Activated naive CD4-positive, alpha-beta T cell treated with anti-CD3 and anti-CD28 coated beads, Interleukin-2, amount 50 U/mL, for 72 hours (primary cell): Measurements from ENCODE around the gene DEPP1. TPM values are rescaled to one million over a fixed set of nuclear protein-coding genes. Genes with fewer than 3 reads are reported as not detected.

Experiments used
- ATAC-seq, 2 donors: fragments of 150-1000 bp; cut with Tn5 transposase; 2 replicates each; pipeline ENCODE4 v1.10.0; 2021; ENCODE audit warnings: mild to moderate bottlenecking in 2 of 2, moderate library complexity in 2 of 2
- DNase-seq, 2 donors: peaks; one replicate each; pipeline ENCODE4 v3.0.0; 2021 to 2022; ENCODE audit warnings: low spot score in 2 of 2
- H3K27ac Mint-ChIP-seq, 2 donors: one replicate each; pipeline ENCODE4 v1.8.0; 2022; ENCODE audit warnings: mild to moderate bottlenecking in 2 of 2, mixed read lengths in 2 of 2
- H3K36me3 Mint-ChIP-seq, 2 donors: one replicate each; pipeline ENCODE4 v1.8.0; 2022; ENCODE audit warnings: mixed read lengths in 2 of 2
- H3K9me3 Mint-ChIP-seq, 2 donors: one replicate each; pipeline ENCODE4 v1.8.0; 2022; ENCODE audit warnings: mixed read lengths in 2 of 2
- total RNA-seq, 2 donors: library from RNA; stranded (reverse); gene quantifications; one replicate each; pipeline ENCODE4 v1.2.3, GENCODE V29; 2022

Gene DEPP1
- total RNA-seq, 2 donors from 2014 or later, result 0.32 to 1.7 TPM

DNA sequence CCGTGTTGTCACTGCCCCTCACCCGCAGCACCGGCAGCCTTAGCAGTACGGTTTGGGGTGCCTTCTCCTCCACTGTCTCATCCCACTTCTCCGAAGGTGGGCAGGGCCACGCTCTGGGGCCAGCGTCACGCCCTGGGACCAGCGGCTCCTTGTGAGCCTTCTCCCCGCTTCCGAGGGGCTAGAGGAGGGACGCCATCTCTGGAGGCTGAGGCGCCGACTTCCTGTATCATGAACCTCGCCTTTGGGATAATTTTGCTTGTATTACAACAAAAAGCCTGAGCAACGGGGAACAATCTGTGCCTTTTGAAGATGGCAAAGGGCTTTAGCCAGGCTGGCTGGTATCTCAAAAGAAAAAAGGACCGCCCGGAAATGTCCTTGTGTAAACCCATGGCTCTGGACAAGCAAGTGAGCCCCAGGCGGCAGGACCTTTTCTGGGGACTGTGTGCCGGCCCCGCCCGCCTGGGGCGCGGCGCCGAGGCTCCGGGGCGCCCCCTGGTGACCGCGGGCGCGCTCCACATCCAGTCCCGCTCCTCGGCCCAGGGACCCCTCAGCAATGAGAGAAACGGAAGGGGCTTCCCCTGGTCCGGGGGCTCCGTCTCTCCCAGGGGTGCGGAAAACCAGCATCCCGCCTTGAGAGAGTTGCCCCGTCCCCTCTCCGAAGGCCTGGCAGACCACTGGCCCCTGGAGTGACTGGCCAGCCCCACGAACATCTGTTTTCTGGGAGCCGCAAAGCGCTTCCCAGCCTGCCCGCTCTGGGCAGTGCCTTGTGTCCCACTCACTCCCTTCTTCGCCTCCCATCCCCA is 3.8 kb downstream of the DEPP1 start:
- DNase-seq, result peak; percentile 75 to 85

DNA sequence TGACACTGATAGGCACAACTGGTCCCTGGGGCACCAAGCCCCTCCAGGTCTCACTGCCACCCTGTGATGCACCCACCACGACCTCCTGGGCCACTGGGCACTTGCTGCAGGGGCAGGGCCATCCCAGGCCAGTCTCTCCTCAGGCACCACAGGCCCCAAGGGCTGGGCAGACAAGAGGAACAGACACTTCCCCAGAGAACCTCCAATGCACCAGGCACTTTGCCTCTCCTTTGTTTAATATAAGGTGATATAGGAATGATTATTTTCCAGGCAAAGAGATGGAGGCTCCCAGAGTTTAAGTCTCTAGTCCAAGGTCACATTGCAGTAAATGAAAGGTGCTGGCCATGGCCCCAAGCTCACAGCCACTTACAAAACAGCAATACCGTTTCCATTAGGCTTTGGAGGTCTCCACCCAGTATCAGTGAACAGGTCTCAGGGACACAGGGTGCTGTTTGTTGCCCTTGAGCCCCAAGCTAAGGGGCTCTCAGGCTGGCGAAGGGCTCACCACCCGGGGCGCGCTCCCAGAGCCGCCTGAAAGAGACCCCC is 4.5 kb downstream of the DEPP1 start:
- H3K27ac Mint-ChIP-seq, result peak overlapping the region in 1 of 2 donors; percentile 64
- no peaks in the 10 kb centered on the region for H3K36me3 Mint-ChIP-seq
- no peaks in the 10 kb centered on the region for H3K9me3 Mint-ChIP-seq
- ATAC-seq (no peak), DNase-seq (no peak)

More for the DNA sequence above, 3.8 kb downstream of the DEPP1 start:
- no peaks in the 10 kb centered on the region for H3K9me3 Mint-ChIP-seq
- peak; percentile 93 for ATAC-seq
- H3K36me3 Mint-ChIP-seq, result no peaks in the 10 kb centered on the region
- H3K27ac Mint-ChIP-seq, result peak overlapping the region in 1 of 2 donors; percentile 64

DNA sequence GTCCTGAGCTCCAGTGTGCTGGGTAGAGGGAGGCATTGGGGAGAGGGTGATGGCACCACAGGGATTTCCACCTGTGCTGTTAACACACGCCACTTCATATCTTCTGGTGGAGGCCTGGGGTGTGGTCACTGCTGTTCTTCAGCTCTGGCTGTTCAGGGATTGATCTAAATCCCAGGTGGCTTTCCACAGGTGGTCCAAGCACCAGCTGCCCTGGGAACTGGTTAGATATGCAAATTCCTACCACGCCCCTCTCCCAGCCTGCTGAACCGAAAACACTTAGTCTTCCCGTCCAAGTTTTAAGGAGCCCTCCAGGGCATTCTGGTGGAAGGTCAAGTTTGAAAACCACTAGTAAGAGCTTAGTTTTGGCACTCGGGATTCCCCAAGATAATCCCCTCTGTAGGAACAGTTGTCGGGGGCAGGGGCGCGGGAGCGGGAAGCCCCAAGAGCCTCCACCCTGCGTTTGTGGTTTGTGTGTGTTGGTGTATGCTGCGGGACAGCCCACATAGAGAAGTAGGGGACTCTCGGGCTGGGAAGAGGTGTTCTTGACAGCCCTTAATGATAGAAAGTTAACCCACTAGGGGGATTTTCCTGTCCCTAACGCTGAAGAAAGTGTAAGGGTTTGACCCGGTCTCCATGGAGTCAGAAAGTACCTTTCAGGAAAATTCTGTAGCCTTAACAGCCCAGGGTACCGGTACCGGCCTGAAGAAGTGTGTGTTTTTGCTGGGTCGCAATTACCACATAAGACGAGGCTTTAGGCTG is 5.1 kb downstream of the DEPP1 start:
- ATAC-seq, result peak in 1 of 2 donors; percentile 13
- H3K27ac Mint-ChIP-seq, result no peak overlapping the region
- DNase-seq, result no peak
- H3K9me3 Mint-ChIP-seq, result no peaks in the 10 kb centered on the region
- no peaks in the 10 kb centered on the region for H3K36me3 Mint-ChIP-seq

DNA sequence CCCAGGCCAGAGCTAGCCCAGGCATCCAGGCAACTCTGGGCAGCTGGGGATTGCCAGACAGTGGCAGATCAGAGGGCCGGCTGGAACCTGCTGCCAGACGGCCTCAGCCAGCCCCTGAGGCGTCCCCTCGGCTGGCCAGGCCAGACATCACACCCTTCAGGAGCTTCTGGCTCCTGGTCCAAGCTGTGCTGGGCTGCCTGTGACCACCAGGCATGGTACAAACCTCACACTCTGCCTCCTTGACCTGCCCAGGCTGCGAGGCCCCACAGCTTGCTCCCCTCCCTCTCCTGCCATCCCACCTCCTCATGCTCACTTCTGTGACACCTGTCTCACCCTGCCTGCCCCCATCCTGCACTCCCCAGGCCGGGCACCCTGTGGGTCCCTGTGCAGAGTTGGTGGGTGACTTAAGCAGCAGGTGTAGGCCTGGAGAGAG is 5.7 kb downstream of the DEPP1 start:
- no peak for DNase-seq
- Mint-ChIP-seq H3K36me3 (no peaks in the 10 kb centered on the region), H3K9me3 (no peaks in the 10 kb centered on the region), H3K27ac (no peak overlapping the region)
- ATAC-seq, result no peak

DNA sequence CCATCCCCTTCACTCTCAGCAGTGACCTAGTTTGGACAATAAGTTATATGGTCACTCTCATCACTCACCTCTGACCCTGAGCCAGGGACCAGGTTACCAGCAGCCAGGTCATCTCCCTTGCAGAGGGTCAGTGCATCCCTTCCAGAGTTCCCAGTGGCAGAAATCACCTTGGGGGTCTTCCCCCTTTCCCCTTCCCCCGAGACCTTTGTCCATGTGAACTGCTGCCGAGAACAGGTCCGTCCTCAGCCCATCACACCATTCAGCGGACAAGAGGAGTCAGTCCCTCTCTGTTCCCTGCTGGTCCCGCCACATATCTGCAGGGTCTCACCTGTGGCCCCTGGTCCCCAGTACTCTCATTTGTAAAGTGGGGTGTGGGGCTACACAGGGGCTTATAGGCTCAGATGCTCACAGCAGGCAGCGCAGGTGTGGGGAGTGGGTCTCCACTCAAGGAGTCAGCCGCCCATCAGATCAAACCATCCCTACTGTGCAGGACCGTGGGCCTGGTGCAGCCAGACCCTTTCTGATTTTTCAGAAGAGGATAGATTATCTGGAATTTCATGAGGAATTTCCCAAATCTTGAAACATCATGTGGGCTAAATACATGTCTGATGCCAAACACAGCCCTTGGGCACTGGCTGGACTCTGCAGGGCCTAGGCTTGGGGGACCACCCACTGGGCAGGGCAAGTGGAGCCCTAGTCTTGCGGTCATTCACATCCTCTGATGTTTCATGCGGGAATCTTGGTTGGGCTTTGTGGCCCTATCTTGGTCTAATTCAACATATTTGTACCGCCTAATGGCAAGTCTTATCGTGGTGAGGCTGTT is 6.5 kb downstream of the DEPP1 start:
- no peak for ATAC-seq
- Mint-ChIP-seq H3K36me3 (no peaks in the 10 kb centered on the region), H3K9me3 (no peaks in the 10 kb centered on the region), H3K27ac (peak overlapping the region in 1 of 2 donors; percentile 68)
- no peak for DNase-seq

DNA sequence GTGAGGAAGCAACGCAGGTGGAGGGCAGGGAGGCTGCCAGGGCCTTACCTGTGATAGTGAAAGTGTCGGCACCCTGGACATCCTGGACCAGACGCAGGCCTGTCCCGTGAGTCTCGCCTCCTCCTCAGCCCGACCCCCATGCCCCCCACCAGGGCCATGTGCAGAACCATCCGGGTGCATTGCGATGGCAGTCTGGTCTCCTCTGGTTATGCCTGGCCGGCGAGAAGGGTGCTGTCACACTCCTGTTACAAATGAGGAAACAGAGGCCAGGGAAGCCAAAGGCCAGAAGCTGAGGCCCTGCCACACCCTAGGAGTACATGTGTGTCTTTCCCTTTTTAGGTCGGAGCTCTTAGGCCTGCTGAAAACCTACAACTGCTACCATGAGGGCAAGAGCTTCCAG is 7.2 kb downstream of the DEPP1 start:
- H3K36me3 Mint-ChIP-seq, result no peaks in the 10 kb centered on the region
- H3K9me3 Mint-ChIP-seq, result no peaks in the 10 kb centered on the region
- DNase-seq (no peak), ATAC-seq (no peak)
- H3K27ac Mint-ChIP-seq, result no peak overlapping the region

DNA sequence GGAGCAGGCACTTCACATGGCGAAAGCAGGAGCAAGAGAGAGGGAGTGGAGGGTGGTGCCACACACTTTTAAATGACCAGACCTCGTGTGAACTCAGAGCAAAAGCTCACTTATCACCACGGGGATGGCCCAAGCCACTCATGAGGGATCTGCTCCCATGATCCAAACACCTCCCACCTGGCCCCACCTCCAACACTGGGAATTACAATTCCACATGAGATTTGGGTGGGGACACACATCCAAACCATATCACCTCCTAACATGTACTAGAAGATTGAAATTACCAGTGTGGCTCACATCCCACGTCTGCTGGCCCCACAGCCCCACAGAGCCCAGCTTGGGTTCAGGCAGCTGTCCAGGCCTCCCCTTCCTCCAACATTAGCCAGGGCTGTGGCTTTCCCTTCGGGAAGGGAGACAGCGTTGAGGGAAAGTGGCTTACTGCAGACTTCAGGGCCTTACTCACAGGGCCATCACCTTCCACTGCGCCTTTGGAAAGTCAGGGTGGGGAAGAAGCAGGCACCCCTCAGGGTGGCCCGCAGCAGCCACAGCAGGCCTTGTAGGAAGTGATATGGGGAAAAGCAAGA is 7.7 kb downstream of the DEPP1 start:
- ATAC-seq (no peak), DNase-seq (no peak)
- Mint-ChIP-seq H3K27ac (no peak overlapping the region), H3K9me3 (no peaks in the 10 kb centered on the region), H3K36me3 (no peaks in the 10 kb centered on the region)

DNA sequence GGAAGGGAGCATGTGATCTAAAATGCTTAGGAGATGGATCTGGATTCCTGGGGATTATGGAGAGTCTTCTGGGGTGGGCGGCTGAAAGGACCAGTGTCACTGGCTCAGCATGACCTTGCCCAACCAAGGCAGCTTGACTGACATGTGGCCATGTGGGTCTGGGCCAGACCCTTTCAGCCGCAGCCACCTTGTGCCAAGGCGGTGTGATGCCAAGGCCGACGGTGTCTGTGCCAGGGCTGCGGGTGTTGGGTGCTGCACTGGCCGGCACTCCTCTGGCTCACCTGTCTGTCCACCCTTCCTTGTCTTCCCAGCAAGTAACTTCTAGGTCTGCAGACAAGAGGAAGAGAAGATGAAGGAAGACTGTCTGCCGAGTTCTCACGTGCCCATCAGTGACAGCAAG is 8.8 kb downstream of the DEPP1 start:
- ATAC-seq (no peak), DNase-seq (no peak)
- H3K27ac Mint-ChIP-seq, result no peak overlapping the region
- H3K9me3 Mint-ChIP-seq, result no peaks in the 10 kb centered on the region
- H3K36me3 Mint-ChIP-seq, result no peaks in the 10 kb centered on the region

DNA sequence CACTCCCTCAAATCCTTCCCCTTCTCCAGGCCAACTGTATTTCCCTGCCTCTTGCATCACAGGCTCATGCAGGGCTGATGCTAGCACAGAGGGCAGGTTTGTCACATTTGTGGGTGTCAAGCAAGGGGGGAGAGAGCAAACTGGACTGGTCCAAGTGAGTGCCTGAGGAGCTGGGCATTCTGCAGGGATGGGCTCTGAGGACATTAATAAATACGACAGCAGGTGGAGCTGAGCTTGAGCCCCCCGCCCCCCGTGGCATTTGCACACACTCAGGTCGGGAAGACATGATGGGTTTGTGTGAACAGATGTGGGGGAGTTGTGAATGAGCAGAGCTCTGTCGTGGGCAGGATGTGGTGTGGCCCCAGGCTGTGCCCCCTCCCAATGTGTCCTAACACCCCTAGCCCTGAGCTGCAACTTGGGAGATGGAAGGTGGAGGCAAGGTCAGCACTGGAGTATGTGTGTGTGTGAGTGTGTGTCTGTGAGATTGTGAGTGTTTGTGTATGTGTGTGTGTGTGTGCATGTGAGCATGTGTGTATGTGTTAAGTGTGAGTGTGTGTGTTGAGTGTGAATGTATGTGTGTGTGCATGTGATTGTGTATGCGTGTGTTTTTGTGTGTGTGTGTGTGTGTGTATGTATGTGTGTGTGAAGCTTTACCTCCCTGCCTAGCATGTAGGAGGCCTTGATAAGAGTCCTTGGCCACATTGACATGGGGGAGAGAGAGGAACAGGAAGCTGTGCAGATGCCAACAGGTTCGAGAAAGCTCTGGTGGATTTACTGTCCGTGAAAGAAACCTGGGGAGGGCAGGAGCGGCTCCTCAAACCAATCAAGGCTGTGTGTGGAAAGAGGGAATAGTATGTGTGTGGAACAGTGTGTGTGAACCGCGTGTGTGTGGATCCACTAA is 9.9 kb downstream of the DEPP1 start:
- Mint-ChIP-seq H3K27ac (peak overlapping the region in 1 of 2 donors; percentile 2), H3K36me3 (no peaks in the 10 kb centered on the region), H3K9me3 (no peaks in the 10 kb centered on the region)
- ATAC-seq (peak; percentile 27 to 34), DNase-seq (no peak)

DNA sequence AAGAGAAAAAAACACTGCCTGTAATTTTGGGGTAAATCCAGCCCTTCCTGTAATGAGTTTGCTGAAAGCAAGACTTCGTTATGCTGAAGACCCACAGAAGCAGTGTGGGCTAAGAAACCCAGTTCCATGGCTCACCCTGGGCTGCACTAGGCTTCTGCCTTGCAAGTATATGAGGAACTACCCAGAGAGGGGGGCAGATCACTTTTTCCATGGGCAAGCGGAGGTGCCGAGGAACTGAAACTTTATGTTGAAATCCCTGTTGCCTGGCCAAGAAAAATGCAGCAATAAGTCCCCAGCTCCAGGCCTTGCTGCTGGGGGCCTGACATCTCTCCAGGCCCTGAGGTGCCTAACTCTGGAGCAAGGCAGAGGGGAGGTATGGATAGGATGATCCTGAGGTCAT is 10.5 kb downstream of the DEPP1 start:
- ATAC-seq (peak; percentile 39 to 56), DNase-seq (no peak)
- H3K9me3 Mint-ChIP-seq, result no peaks in the 10 kb centered on the region
- H3K27ac Mint-ChIP-seq, result peak overlapping the region in 1 of 2 donors; percentile 2
- H3K36me3 Mint-ChIP-seq, result no peaks in the 10 kb centered on the region

DNA sequence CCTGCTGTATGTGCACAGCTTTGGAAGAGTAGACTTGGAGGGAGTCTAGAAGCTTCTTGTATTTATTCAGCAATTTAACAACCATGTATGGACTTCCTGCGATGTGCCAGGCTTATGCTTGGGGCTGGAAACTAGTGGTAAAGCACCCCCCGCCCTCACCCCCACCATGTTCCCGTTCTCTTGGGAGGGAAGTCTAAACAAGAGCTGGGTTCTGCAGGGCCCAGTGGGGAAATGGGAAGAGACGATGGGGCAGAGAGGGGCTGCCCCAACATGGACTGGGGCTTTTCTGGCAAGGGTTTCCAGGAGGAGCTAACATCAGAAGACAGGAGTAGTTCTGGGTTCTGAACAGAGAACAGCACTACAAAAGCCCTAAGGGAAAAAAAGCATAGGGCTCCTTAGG is 11.0 kb downstream of the DEPP1 start:
- peak; percentile 30 to 33 for ATAC-seq
- peak overlapping the region in 1 of 2 donors; percentile 2 for H3K27ac Mint-ChIP-seq
- DNase-seq, result no peak
- no peaks in the 10 kb centered on the region for H3K9me3 Mint-ChIP-seq
- no peaks in the 10 kb centered on the region for H3K36me3 Mint-ChIP-seq

DNA sequence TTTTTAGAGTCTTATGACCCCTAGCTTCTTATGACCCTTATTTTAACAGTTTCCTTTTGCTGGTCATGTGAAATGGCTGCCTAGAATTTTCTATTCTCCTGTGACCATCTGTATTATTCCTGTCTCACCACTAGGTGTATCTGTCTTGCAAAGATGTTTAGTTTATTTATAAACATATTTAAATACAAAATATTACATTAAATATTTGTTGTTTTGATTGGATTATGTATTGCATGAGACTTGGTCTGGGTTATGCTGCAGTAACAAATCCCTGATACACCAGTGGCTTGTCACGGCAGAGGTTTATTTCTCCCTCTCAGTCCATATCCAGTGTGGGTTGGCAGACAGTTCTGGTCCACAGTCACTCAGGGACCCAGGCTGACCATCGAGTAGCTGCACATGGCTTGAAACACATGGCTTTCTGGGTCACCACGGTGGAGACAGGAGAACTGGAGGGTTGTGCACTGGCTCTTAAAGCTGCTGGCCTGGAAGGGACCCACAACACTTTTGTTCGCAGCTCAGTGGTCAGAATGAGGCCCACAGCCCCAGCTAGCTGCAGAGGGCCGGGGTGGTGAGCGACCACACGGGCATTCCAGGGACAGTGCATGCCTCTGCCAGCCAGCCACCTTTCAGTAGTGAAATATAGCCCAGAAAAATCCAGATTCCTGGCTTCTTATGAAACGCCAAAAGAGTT is 11.6 kb downstream of the DEPP1 start:
- DNase-seq (no peak), ATAC-seq (no peak)
- Mint-ChIP-seq H3K27ac (no peak overlapping the region), H3K9me3 (no peaks in the 10 kb centered on the region), H3K36me3 (no peaks in the 10 kb centered on the region)

DNA sequence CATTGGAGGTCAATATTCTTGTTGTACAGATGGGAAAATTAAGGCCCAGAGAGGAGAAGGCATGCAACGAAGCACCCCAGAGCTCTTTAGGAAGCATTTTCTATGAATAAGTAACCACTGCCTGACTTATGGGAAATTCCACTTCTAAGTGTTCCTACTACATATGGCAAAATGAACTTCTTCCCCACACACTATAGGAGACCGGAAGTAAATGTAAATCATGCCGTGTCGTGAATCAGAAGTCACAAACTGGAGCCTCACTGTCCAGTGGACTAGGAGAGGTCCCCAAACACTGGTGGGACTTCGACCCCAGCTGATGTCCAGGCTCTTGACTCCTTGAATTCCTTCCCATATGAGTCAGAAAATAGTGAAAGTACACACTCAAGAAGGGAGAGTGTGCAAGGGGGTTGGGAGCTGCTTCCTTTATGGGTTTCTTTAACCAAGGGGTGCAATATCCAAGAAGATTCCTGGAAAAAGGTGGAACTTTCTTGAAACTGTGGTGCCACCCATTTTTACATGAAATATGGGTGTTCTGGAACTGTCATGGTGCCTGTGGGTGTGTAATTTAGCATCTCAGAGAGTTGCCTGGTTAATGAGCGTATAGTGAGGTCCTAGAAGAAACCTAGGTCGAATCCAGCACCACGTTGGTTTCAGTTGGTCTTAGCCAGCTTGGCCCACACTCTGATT is 12.3 kb downstream of the DEPP1 start:
- DNase-seq, result no peak
- Mint-ChIP-seq H3K36me3 (no peaks in the 10 kb centered on the region), H3K9me3 (no peaks in the 10 kb centered on the region), H3K27ac (peak overlapping the region in 1 of 2 donors; percentile 36)
- ATAC-seq, result peak in 1 of 2 donors; percentile 39

DNA sequence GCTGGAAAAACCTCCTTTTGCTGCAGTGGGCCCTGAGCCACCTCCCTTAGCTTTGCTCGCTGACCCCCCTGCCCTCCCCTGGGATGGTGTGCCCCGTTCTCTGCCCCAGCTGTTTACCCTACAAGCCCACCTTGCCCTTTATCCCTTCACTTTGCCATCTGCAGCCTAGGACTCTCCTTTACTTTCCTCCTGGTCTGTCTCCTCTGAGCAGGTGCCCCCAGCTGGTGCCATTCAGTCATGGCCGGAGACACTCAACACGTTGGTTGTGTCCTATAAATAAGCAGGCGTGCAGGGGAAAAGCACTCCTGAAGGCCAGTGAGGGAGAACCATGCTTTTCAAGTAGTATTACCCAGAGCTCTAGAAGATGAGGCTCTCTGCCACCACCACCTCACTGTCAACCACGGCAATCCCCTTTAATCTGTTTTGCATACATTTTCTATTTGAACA is 12.9 kb downstream of the DEPP1 start:
- Mint-ChIP-seq H3K36me3 (no peaks in the 10 kb centered on the region), H3K27ac (peak overlapping the region in 1 of 2 donors; percentile 40), H3K9me3 (no peaks in the 10 kb centered on the region)
- ATAC-seq (peak in 1 of 2 donors; percentile 32), DNase-seq (no peak)
